Spleen (tissue), 11 donors: ENCODE data around the gene NUDT14. TPM values are rescaled to one million over a fixed set of nuclear protein-coding genes. Genes with fewer than 3 reads are reported as not detected.
A peak's percentile ranks its signal among the peaks of the same experiment; 100 is the strongest.

ENCODE experiments used
- DNase-seq: peaks from one replicate; pipeline ENCODE4 v3.0.0-alpha.2; 2020
- H3K27ac ChIP-seq, 8 donors: fragments of 200-600 bp; sonication (generic) in 7 of 8; 1 replicate in 4 of 8; 2 replicates in 4 of 8; pipeline versions ENCODE4 v1.5.0 to v1.8.0; 2016 to 2021; ENCODE audit warnings: inconsistent platforms in 4 of 8, mild to moderate bottlenecking in 4 of 8, moderate library complexity in 1 of 8
- H3K27me3 ChIP-seq, 7 donors: fragments of 200-600 bp; sonication (generic) in 6 of 7; replicated peaks in 1 of 7; 1 replicate in 4 of 7; 2 replicates in 3 of 7; pipeline versions ENCODE4 v1.5.0 to v1.8.0; 2016 to 2021; ENCODE audit warnings: inconsistent platforms in 3 of 7, mild to moderate bottlenecking in 1 of 7
- H3K36me3 ChIP-seq, 6 donors: fragments of 200-600 bp; sonication (generic) in 5 of 6; 1 replicate in 4 of 6; 2 replicates in 2 of 6; pipeline versions ENCODE4 v1.5.0 to v1.8.0; 2016 to 2021; ENCODE audit warnings: inconsistent platforms in 2 of 6
- H3K4me1 ChIP-seq, 6 donors: fragments of 200-600 bp; sonication (generic) in 5 of 6; 1 replicate in 3 of 6; 2 replicates in 3 of 6; pipeline versions ENCODE4 v1.5.0 to v1.8.0; 2016 to 2021; ENCODE audit warnings: inconsistent platforms in 3 of 6
- H3K4me3 ChIP-seq, 8 donors: fragments of 200-600 bp; sonication (generic) in 7 of 8; 1 replicate in 4 of 8; 2 replicates in 4 of 8; pipeline versions ENCODE4 v1.5.0 to v1.8.0; 2016 to 2021; ENCODE audit warnings: inconsistent platforms in 4 of 8, mild to moderate bottlenecking in 4 of 8, moderate library complexity in 2 of 8
- H3K9me3 ChIP-seq, 8 donors: fragments of 200-600 bp; sonication (generic) in 7 of 8; 1 replicate in 4 of 8; 2 replicates in 4 of 8; pipeline versions ENCODE4 v1.5.0 to v1.8.0; 2016 to 2021; ENCODE audit warnings: inconsistent platforms in 4 of 8
- CTCF ChIP-seq, 11 experiments: fragments of 200-600 bp in 7 of 11; fragments of 450-650 bp in 4 of 11; sonication (generic) in 4 of 11; IDR thresholded peaks in 8 of 11; conservative IDR thresholded peaks in 3 of 11; 1 replicate in 7 of 11; 2 replicates in 4 of 11; pipeline versions ENCODE4 v1.4.0 to v1.8.0; 2016 to 2021; ENCODE audit warnings: antibody characterized with exemption in 11 of 11, inconsistent platforms in 4 of 11, mild to moderate bottlenecking in 1 of 11
- POLR2A ChIP-seq, 3 donors: fragments of 450-650 bp; IDR thresholded peaks; one replicate each; pipeline ENCODE4 v1.5.1; 2017; ENCODE audit warnings: antibody characterized with exemption in 3 of 3, mild to moderate bottlenecking in 1 of 3
- POLR2AphosphoS5 ChIP-seq, 3 donors: sonication (generic); formaldehyde crosslinking; IDR thresholded peaks; one replicate each; pipeline ENCODE4 v1.5.1; 2017; ENCODE audit warnings: antibody characterized with exemption in 3 of 3
- WGBS, 5 donors: extraction: QIAGEN DNeasy Blood & Tissue Kit in 3 of 5; methylation state at CpG; one replicate each; pipeline versions ENCODE4 v1.1.5 to v1.1.7; 2013 to 2018; 5-methylcytosine and 5-hydroxymethylcytosine counted together
- intact Hi-C: fragments of 100-400 bp; cut with DNase I; formaldehyde crosslinking; loops from one replicate; pipeline ENCODE4 v1.15.0; 2023; ENCODE audit warnings: low total_unique reads
- polyA plus RNA-seq, 3 donors: library from polyadenylated mRNA; stranded (reverse); fragments of 200-250 nt; gene quantifications; one replicate each; pipeline ENCODE4 v1.2.1, GENCODE V29; 2013
- total RNA-seq, 7 donors: library from RNA; depleted of rRNA in 3 of 7; stranded (reverse); fragments of >200 nt in 3 of 7; fragmentation: NEBNext Ultra II Directional in 4 of 7; extraction: Animal tissue kit (Norgen Biotek cat#: 25700) in 4 of 7; gene quantifications; one replicate each; pipeline versions ENCODE4 v1.1.0 to v1.2.1, GENCODE V29; 2016 to 2021
- donor health status: healthy with polysubstance abuse.
- donor health status: DM: no; HTN: no; CAD: no; lungs with moderate emphysema.
- donor health status: DM: no; HTN: no; CAD: no.
- donor health status: Bipolar disorder and iron deficiency.
- donor health status: healthy.
- donor health status: DM: no; HTN: no; CAD: no.
- donor health status: DM: yes; HTN: yes; CAD: no.

NUDT14 gene
- total and polyA plus RNA-seq, 10 donors = 10.1 to 31.1 (median 21.5) TPM

GRCh38 chr14:105178069-105178867, 2.8 kb downstream of the NUDT14 start:
- 84 to 90% (median 86%) methylated on average over 15 to 19 of the region's 19 CpGs for WGBS, 5 donors
- H3K27me3 ChIP-seq = peaks cover 0 to 20% (median 0%) of the 10 kb centered on the region in 7 donors
- no peaks in the 10 kb centered on the region for H3K9me3 ChIP-seq
- intact Hi-C loops = no loop called here
- peaks cover 11 to 71% (median 40%) of the 10 kb centered on the region in 6 donors for H3K4me1 ChIP-seq
- no peak overlapping the region for H3K4me3 ChIP-seq
- H3K36me3 ChIP-seq = peaks cover 0 to 3% (median 0%) of the 10 kb centered on the region in 6 donors
- DNase-seq = no peak
- no peak overlapping the region for H3K27ac ChIP-seq
- no peak for TF ChIP-seq POLR2A (IDR thresholded peaks at IDR 0.05)
- TF ChIP-seq POLR2AphosphoS5 (IDR thresholded peaks at IDR 0.05) = no peak
- TF ChIP-seq CTCF (IDR thresholded peaks at IDR 0.05 in 8 of 11, conservative IDR thresholded peaks at IDR 0.05 in 3 of 11) = no peak

GRCh38 chr14:105177082-105177481, 4.0 kb downstream of the NUDT14 start:
- Histone ChIP-seq H3K9me3 (no peaks in the 10 kb centered on the region), H3K4me3 (no peak overlapping the region), H3K4me1 (peaks cover 11 to 63% (median 37%) of the 10 kb centered on the region in 6 donors), H3K36me3 (peaks cover 0 to 3% (median 0%) of the 10 kb centered on the region in 6 donors), H3K27me3 (peaks cover 0 to 18% (median 0%) of the 10 kb centered on the region in 7 donors), H3K27ac (no peak overlapping the region)
- TF ChIP-seq POLR2A (IDR thresholded peaks at IDR 0.05) = no peak
- peak in 1 of 3 donors; percentile 10 for TF ChIP-seq POLR2AphosphoS5 (IDR thresholded peaks at IDR 0.05)
- no peak for TF ChIP-seq CTCF (IDR thresholded peaks at IDR 0.05 in 8 of 11, conservative IDR thresholded peaks at IDR 0.05 in 3 of 11)
- WGBS, 5 donors = 74 to 83% (median 78%) methylated on average over 10 to 11 of the region's 11 CpGs
- DNase-seq = no peak
- intact Hi-C loops = no loop called here

GRCh38 chr14:105176513-105176912, 4.6 kb downstream of the NUDT14 start:
- WGBS, 5 donors = 59 to 84% (median 72%) methylated on average over 4 to 15 of the region's 15 CpGs
- no peaks in the 10 kb centered on the region for H3K9me3 ChIP-seq
- peaks cover 0 to 14% (median 0%) of the 10 kb centered on the region in 7 donors for H3K27me3 ChIP-seq
- H3K4me1 ChIP-seq = peaks cover 11 to 59% (median 33%) of the 10 kb centered on the region in 6 donors
- no peak for DNase-seq
- peaks cover 0 to 3% (median 0%) of the 10 kb centered on the region in 6 donors for H3K36me3 ChIP-seq
- no peak overlapping the region for H3K4me3 ChIP-seq
- TF ChIP-seq CTCF (IDR thresholded peaks at IDR 0.05 in 8 of 11, conservative IDR thresholded peaks at IDR 0.05 in 3 of 11) (no peak), POLR2AphosphoS5 (IDR thresholded peaks at IDR 0.05) (no peak), POLR2A (IDR thresholded peaks at IDR 0.05) (no peak)
- intact Hi-C loops = no loop called here
- no peak overlapping the region for H3K27ac ChIP-seq
